ENCODE data around the gene CASP2. TPM values are rescaled to one million over a fixed set of nuclear protein-coding genes. Genes with fewer than 3 reads are reported as not detected.

CASP2 gene
- polyA plus RNA-seq, 1 experiment, result 16.0 TPM

- CTCF ChIA-PET, result interaction anchor here (0.8 to 1.6 kb wide), 2 partner anchors 9 to 11 kb away, joined by 3 to 6 read pairs; no protein-coding TSS in a partner anchor
- Histone ChIP-seq H3K36me3 (ENCODE audit: control insufficient read depth, insufficient read depth, low read length) (no peaks in the 10 kb centered on the region), H3K27me3 (ENCODE audit: control insufficient read depth, insufficient read depth, low read length) (peaks cover 14% of the 10 kb centered on the region), H3K4me3 (ENCODE audit: low read depth, low read length) (no peak overlapping the region)
- DNase-seq (ENCODE audit: low read depth), result no peak
- TF ChIP-seq CTCF (IDR thresholded peaks at IDR 0.05; ENCODE audit: insufficient read depth, low read depth, low read length), result no peak
- POLR2A ChIA-PET, result interaction anchor here (0.8 kb wide), 1 partner anchor 14 kb away, joined by 4 read pairs; the partner anchor contains the start of gene FAM131B
These were observed 59.8 kb downstream of the CASP2 start for GRCh38 chr7:143347950-143348349.

- peaks cover 15% of the 10 kb centered on the region for H3K27me3 ChIP-seq (ENCODE audit: control insufficient read depth, insufficient read depth, low read length)
- ChIA-PET POLR2A (no interaction called here), CTCF (interaction anchor here (1.4 kb wide), 1 partner anchor 9 kb away, joined by 3 read pairs; no protein-coding TSS in a partner anchor)
- H3K36me3 ChIP-seq (ENCODE audit: control insufficient read depth, insufficient read depth, low read length), result no peaks in the 10 kb centered on the region
- DNase-seq (ENCODE audit: low read depth), result no peak
- H3K4me3 ChIP-seq (ENCODE audit: low read depth, low read length), result no peak overlapping the region
- TF ChIP-seq CTCF (IDR thresholded peaks at IDR 0.05; ENCODE audit: insufficient read depth, low read depth, low read length), result no peak
These were observed 62.9 kb downstream of the CASP2 start for GRCh38 chr7:143351060-143351459.

GRCh38 chr7:143351574-143351973, 63.4 kb downstream of the CASP2 start:
- Histone ChIP-seq H3K36me3 (ENCODE audit: control insufficient read depth, insufficient read depth, low read length) (no peaks in the 10 kb centered on the region), H3K4me3 (ENCODE audit: low read depth, low read length) (no peak overlapping the region), H3K27me3 (ENCODE audit: control insufficient read depth, insufficient read depth, low read length) (peaks cover 15% of the 10 kb centered on the region)
- ChIA-PET CTCF (interaction anchor here (1.4 kb wide), 1 partner anchor 9 kb away, joined by 3 read pairs; no protein-coding TSS in a partner anchor), POLR2A (no interaction called here)
- no peak for DNase-seq (ENCODE audit: low read depth)
- TF ChIP-seq CTCF (IDR thresholded peaks at IDR 0.05; ENCODE audit: insufficient read depth, low read depth, low read length), result no peak

GRCh38 chr7:143352531-143353002, 64.4 kb downstream of the CASP2 start:
- ChIA-PET POLR2A (no interaction called here), CTCF (no interaction called here)
- Histone ChIP-seq H3K36me3 (ENCODE audit: control insufficient read depth, insufficient read depth, low read length) (no peaks in the 10 kb centered on the region), H3K27me3 (ENCODE audit: control insufficient read depth, insufficient read depth, low read length) (peaks cover 15% of the 10 kb centered on the region), H3K4me3 (ENCODE audit: low read depth, low read length) (no peak overlapping the region)
- no peak for DNase-seq (ENCODE audit: low read depth)
- TF ChIP-seq CTCF (IDR thresholded peaks at IDR 0.05; ENCODE audit: insufficient read depth, low read depth, low read length), result no peak

GRCh38 chr7:143354376-143354775, 66.2 kb downstream of the CASP2 start:
- Histone ChIP-seq H3K4me3 (ENCODE audit: low read depth, low read length) (no peak overlapping the region), H3K27me3 (ENCODE audit: control insufficient read depth, insufficient read depth, low read length) (peaks cover 11% of the 10 kb centered on the region), H3K36me3 (ENCODE audit: control insufficient read depth, insufficient read depth, low read length) (no peaks in the 10 kb centered on the region)
- TF ChIP-seq CTCF (IDR thresholded peaks at IDR 0.05; ENCODE audit: insufficient read depth, low read depth, low read length), result no peak
- CTCF ChIA-PET, result no interaction called here
- POLR2A ChIA-PET, result no interaction called here
- DNase-seq (ENCODE audit: low read depth), result no peak
